Measurements from ENCODE around the gene RAD51C. TPM values are rescaled to one million over a fixed set of nuclear protein-coding genes. Genes with fewer than 3 reads are reported as not detected.
"Not testable (repeated sequence)": the region's sequence is repeated elsewhere in the genome, so short reads cannot be mapped to it uniquely, and the experiment has no call there.

RAD51C gene
- total RNA-seq, 1 donor from 2014 or later = 48.7 TPM

- H3K4me3 Mint-ChIP-seq = no peak overlapping the region
- no peaks in the 10 kb centered on the region for H3K4me1 Mint-ChIP-seq
- H3K27me3 Mint-ChIP-seq (ENCODE audit: low read depth) = no peaks in the 10 kb centered on the region
- no peak for TF ChIP-seq CTCF (conservative IDR thresholded peaks at IDR 0.05)
- H3K9me3 Mint-ChIP-seq = no peaks in the 10 kb centered on the region
- no peaks in the 10 kb centered on the region for H3K36me3 Mint-ChIP-seq (ENCODE audit: low read depth)
- DNase-seq (ENCODE audit: low read depth, low spot score) = no peak
- no peak overlapping the region for H3K27ac Mint-ChIP-seq (ENCODE audit: unreplicated experiment)
Observed at GRCh38 chr17:58667934-58668597, 24.3 kb upstream of the RAD51C start.

DNA sequence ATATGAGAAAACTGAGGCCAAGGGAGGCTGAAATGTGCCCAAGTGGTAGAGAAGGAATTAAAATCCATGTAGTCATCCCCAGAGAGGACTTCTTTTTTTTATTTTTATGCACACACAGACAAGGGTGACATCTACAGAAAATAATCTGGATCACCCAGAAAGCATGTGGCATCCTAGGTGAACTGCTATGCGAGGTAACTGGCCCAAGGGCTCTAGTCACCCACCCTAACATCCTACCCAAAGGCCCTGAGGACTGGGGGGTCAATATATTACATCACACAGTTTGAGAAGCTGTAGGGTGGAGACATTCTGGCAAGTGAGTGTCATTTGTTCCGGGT lies 23.8 kb upstream of the RAD51C start:
- H3K4me3 Mint-ChIP-seq = no peak overlapping the region
- no peak for DNase-seq (ENCODE audit: low read depth, low spot score)
- H3K4me1 Mint-ChIP-seq = no peaks in the 10 kb centered on the region
- no peaks in the 10 kb centered on the region for H3K9me3 Mint-ChIP-seq
- H3K36me3 Mint-ChIP-seq (ENCODE audit: low read depth) = no peaks in the 10 kb centered on the region
- H3K27ac Mint-ChIP-seq (ENCODE audit: unreplicated experiment) = no peak overlapping the region
- H3K27me3 Mint-ChIP-seq (ENCODE audit: low read depth) = no peaks in the 10 kb centered on the region
- TF ChIP-seq CTCF (conservative IDR thresholded peaks at IDR 0.05) = no peak

DNA sequence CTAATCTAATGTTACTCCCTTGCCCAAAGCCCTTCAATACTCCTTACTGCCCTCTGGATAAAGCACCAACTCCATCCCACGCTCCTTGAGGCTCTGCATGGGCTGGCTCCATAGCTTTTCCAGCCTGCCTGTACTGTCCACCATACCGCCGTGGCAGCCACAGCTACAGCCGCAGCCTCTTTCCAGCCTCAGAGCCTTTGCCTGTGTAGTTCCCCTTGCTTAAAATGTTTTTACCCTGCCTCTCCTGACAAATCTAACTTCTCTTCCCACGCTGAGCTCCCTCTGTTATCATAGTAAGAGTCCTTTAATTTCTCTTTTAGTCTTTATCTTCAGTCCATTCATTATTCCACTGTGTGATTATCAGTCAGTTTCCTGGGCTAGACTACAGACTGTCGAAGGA lies 22.5 kb upstream of the RAD51C start:
- H3K27me3 Mint-ChIP-seq (ENCODE audit: low read depth) = no peaks in the 10 kb centered on the region
- no peak for TF ChIP-seq CTCF (conservative IDR thresholded peaks at IDR 0.05)
- no peak overlapping the region for H3K27ac Mint-ChIP-seq (ENCODE audit: unreplicated experiment)
- H3K4me1 Mint-ChIP-seq = no peaks in the 10 kb centered on the region
- H3K4me3 Mint-ChIP-seq = no peak overlapping the region
- H3K36me3 Mint-ChIP-seq (ENCODE audit: low read depth) = no peaks in the 10 kb centered on the region
- no peak for DNase-seq (ENCODE audit: low read depth, low spot score)
- H3K9me3 Mint-ChIP-seq = no peaks in the 10 kb centered on the region

GRCh38 chr17:58671969-58672368 lies 20.4 kb upstream of the RAD51C start:
- H3K4me1 Mint-ChIP-seq = no peaks in the 10 kb centered on the region
- no peak overlapping the region for H3K27ac Mint-ChIP-seq (ENCODE audit: unreplicated experiment)

DNA sequence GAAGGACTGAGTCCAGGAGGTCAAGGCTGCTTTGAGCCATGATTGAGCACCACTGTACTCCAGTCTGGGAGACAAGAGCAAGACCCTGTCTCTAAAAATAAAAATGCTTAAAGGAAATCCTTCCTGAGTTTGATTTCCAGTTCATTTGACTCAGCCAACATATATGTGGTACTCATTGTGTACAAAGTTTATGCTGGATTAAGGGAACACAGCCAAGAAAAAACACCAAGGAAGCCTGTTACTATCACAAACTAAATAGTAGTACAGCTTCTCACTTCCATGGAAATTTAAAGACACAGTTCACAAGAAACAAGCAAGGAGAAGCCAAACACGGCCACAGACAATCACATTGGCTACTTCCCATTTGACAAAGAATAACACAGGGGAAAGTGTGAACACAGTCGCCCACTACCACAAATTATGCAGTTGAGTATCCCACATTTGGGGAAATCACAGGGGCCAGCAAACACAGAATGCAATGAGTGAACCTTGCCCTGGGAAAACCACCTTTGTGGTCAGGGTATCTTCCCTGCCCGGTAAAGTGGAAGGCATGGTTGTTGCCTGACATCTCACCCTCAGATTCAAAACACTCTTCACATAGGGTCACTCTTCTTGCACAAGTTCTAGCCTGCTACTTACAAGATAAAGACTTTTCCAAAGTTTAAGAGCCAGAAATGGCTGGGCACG lies 15.1 kb upstream of the RAD51C start:
- no peaks in the 10 kb centered on the region for H3K36me3 Mint-ChIP-seq (ENCODE audit: low read depth)
- no peak for DNase-seq (ENCODE audit: low read depth, low spot score)

More at GRCh38 chr17:58671969-58672368, 20.4 kb upstream of the RAD51C start:
- Mint-ChIP-seq H3K36me3 (ENCODE audit: low read depth) (no peaks in the 10 kb centered on the region), H3K4me3 (no peak overlapping the region), H3K9me3 (no peaks in the 10 kb centered on the region), H3K27me3 (ENCODE audit: low read depth) (no peaks in the 10 kb centered on the region)
- no peak for DNase-seq (ENCODE audit: low read depth, low spot score)
- no peak for TF ChIP-seq CTCF (conservative IDR thresholded peaks at IDR 0.05)

DNA sequence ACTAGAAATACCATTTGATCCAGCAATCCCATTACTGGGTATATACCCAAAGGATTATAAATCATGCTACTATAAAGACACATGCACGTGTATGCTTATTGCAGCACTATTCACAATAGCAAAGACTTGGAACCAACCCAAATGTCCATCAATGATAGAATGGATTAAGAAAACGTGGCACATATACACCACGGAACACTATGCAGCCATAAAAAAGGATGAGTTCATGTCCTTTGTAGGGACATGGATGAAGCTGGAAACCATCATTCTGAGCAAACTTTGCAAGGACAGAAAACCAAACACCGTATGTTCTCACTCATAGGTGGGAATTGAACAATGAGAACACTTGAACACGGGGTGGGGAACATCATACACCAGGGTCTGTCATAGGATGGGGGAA lies 14.1 kb upstream of the RAD51C start:
- peaks cover 16% of the 10 kb centered on the region for H3K4me1 Mint-ChIP-seq
- not testable (repeated sequence) for H3K9me3 Mint-ChIP-seq; H3K27ac Mint-ChIP-seq (ENCODE audit: unreplicated experiment); DNase-seq (ENCODE audit: low read depth, low spot score); H3K36me3 Mint-ChIP-seq (ENCODE audit: low read depth); H3K27me3 Mint-ChIP-seq (ENCODE audit: low read depth); H3K4me3 Mint-ChIP-seq

More for the DNA sequence above, 15.1 kb upstream of the RAD51C start:
- TF ChIP-seq CTCF (conservative IDR thresholded peaks at IDR 0.05) = no peak
- H3K27me3 Mint-ChIP-seq (ENCODE audit: low read depth) = no peaks in the 10 kb centered on the region
- no peaks in the 10 kb centered on the region for H3K9me3 Mint-ChIP-seq
- no peak overlapping the region for H3K27ac Mint-ChIP-seq (ENCODE audit: unreplicated experiment)
- H3K4me1 Mint-ChIP-seq = peaks cover 16% of the 10 kb centered on the region
- no peak overlapping the region for H3K4me3 Mint-ChIP-seq

All from neural crest cell (in vitro differentiated cells).